ENCODE results near the gene CDKAL1. TPM values are rescaled to one million over a fixed set of nuclear protein-coding genes. Genes with fewer than 3 reads are reported as not detected.

Gene CDKAL1
- total RNA-seq, 1 experiment from 2014 or later = 13.8 TPM

DNA sequence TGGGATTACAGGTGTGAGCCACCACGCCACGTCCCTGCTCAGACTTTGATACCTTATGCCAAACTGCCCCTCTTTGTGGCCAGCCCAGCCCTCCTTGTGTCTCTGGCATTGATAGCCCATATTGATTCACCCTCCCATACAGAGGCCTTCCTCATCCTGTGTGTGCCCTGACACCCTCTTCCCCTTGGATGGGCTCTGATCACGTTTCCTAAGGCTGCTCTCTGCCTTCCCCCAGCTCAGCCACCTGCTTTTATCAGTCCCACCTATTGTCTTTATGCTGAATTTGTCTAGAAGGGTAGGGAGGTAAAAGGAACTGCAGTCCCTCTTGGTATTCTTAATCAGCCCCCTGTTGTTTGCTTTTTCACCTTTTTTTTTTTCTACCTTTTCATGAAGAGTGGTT lies 95.9 kb downstream of the CDKAL1 start:
- no peaks in the 10 kb centered on the region for H3K79me2 ChIP-seq (ENCODE audit: low read length)
- no peak for ATAC-seq
- no peaks in the 10 kb centered on the region for H3K36me3 ChIP-seq (ENCODE audit: low read depth, low read length)
- no peak overlapping the region for H3K27ac ChIP-seq (ENCODE audit: low read length)
- no peaks in the 10 kb centered on the region for H3F3A ChIP-seq (ENCODE audit: low read length, unreplicated experiment)
- no peaks in the 10 kb centered on the region for H3K9me3 ChIP-seq (ENCODE audit: low read length)
- H3K27me3 ChIP-seq (ENCODE audit: low read length) = no peaks in the 10 kb centered on the region
- H3K4me2 ChIP-seq (ENCODE audit: low read length) = no peak overlapping the region
- H3K4me1 ChIP-seq (ENCODE audit: insufficient read depth, low read length) = peaks cover 12% of the 10 kb centered on the region
- no TSS peak for BruUV-seq (replicated peaks)
- no peak for DNase-seq
- H3K4me3 ChIP-seq (ENCODE audit: low read length) = no peak overlapping the region
- ChIA-PET CTCF (no interaction called here), POLR2A (ENCODE audit: unreplicated experiment) (no interaction called here)
- TF ChIP-seq, protein P1, sequence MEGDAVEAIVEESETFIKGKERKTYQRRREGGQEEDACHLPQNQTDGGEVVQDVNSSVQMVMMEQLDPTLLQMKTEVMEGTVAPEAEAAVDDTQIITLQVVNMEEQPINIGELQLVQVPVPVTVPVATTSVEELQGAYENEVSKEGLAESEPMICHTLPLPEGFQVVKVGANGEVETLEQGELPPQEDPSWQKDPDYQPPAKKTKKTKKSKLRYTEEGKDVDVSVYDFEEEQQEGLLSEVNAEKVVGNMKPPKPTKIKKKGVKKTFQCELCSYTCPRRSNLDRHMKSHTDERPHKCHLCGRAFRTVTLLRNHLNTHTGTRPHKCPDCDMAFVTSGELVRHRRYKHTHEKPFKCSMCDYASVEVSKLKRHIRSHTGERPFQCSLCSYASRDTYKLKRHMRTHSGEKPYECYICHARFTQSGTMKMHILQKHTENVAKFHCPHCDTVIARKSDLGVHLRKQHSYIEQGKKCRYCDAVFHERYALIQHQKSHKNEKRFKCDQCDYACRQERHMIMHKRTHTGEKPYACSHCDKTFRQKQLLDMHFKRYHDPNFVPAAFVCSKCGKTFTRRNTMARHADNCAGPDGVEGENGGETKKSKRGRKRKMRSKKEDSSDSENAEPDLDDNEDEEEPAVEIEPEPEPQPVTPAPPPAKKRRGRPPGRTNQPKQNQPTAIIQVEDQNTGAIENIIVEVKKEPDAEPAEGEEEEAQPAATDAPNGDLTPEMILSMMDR (conservative IDR thresholded peaks at IDR 0.05; ENCODE audit: low read depth, low read length) = no peak
- TF ChIP-seq EZH2 (IDR thresholded peaks at IDR 0.05; ENCODE audit: low read length, unreplicated experiment) (no peak), EZH2phosphoT487 (IDR thresholded peaks at IDR 0.05; ENCODE audit: borderline replicate concordance, low read length) (no peak)
- no peaks in the 10 kb centered on the region for H3K9me2 ChIP-seq (replicated peaks; ENCODE audit: low read length)
- intact Hi-C loops (cut with micrococcal nuclease) = no loop called here
- H2AFZ ChIP-seq (ENCODE audit: low read length) = no peak overlapping the region
- no peaks in the 10 kb centered on the region for H4K20me1 ChIP-seq (ENCODE audit: low read length)
- no peak overlapping the region for H3K9ac ChIP-seq (ENCODE audit: low read length)

DNA sequence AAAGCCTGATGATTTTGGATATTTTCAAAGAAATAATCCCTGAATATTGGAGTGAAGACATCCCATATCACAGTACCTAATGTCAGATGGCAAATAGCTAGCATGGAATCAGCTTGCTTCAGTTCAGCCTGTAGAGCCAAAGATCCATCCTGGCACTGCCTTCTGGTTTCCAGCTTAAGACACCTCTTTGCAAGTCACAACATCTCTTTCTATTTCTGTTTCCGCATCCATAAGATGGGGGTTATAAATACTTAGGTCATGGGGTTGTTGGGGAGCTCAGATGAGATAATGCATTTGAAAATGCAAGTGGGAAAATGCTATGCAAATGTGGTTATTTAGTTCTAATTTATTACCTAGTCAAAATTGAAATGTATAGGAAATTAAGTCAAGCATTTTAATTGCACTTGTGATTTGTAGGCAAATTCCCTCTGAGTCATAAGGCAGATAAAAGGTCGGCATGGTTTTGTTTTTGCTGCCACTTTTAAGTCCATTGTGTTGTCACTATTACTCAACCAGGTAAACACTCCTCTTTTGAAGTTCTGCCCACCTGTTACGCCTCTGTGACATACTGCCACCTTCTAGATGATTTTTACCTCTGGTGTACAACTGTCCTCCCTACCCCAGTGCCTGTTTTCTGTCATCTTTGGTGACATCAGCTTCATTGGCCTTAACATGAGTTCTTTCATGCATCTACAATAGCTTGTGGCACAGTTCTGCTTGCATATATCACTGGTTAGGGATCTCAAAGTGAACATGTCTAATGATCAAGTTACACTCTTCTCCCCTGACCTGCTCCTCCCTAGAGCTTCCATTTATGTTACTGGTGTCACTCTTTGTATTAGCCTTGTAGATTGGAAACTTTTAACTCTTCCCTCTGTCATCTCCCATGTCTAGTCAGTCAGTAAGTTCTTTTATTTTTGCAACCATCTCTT lies 96.6 kb downstream of the CDKAL1 start:
- 0 out of 2 replicates have a peak overlapping the region, but pooled peaks have one; percentile 9 for H3K4me2 ChIP-seq (ENCODE audit: low read length)
- H3K9me2 ChIP-seq (replicated peaks; ENCODE audit: low read length) = no peaks in the 10 kb centered on the region
- H3K4me1 ChIP-seq (ENCODE audit: insufficient read depth, low read length) = peaks cover 12% of the 10 kb centered on the region
- H3K79me2 ChIP-seq (ENCODE audit: low read length) = no peaks in the 10 kb centered on the region
- BruUV-seq (replicated peaks) = no TSS peak
- no peak overlapping the region for H2AFZ ChIP-seq (ENCODE audit: low read length)
- no peaks in the 10 kb centered on the region for H4K20me1 ChIP-seq (ENCODE audit: low read length)
- no peaks in the 10 kb centered on the region for H3K27me3 ChIP-seq (ENCODE audit: low read length)
- H3K9me3 ChIP-seq (ENCODE audit: low read length) = no peaks in the 10 kb centered on the region
- H3K27ac ChIP-seq (ENCODE audit: low read length) = no peak overlapping the region
- CTCF ChIA-PET = no interaction called here
- intact Hi-C loops (cut with micrococcal nuclease) = no loop called here
- no peak overlapping the region for H3K9ac ChIP-seq (ENCODE audit: low read length)
- DNase-seq = peak; percentile 57
- no peak for TF ChIP-seq EZH2 (IDR thresholded peaks at IDR 0.05; ENCODE audit: low read length, unreplicated experiment)
- TF ChIP-seq EZH2phosphoT487 (IDR thresholded peaks at IDR 0.05; ENCODE audit: borderline replicate concordance, low read length) = no peak
- TF ChIP-seq, protein P1 (conservative IDR thresholded peaks at IDR 0.05; ENCODE audit: low read depth, low read length) = no peak
- H3K36me3 ChIP-seq (ENCODE audit: low read depth, low read length) = no peaks in the 10 kb centered on the region
- POLR2A ChIA-PET (ENCODE audit: unreplicated experiment) = interaction anchor here (0.6 kb wide), 1 partner anchor 478 kb away, joined by 3 read pairs; no protein-coding TSS in a partner anchor
- peak; percentile 68 for ATAC-seq
- no peak overlapping the region for H3K4me3 ChIP-seq (ENCODE audit: low read length)
- no peaks in the 10 kb centered on the region for H3F3A ChIP-seq (ENCODE audit: low read length, unreplicated experiment)

DNA sequence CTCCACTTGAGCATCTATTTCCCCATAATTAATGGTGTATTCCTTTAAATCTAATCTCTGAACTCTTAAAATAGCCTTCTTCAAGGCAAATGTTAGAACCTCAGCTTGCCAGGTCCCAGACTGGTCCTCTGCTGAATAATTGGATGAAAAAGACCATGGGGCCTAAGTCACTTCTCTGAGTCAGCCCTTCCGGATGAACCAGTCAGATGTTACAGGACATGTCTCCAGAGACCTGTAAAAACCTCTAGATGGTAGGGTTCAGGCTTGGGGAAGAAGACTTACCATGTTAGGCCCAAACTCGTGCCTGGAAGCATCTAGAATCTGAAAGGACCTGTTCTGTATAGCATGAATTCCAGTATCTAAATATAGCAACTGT lies 97.3 kb downstream of the CDKAL1 start:
- no peak overlapping the region for H2AFZ ChIP-seq (ENCODE audit: low read length)
- intact Hi-C loops (cut with micrococcal nuclease) = no loop called here
- no peak overlapping the region for H3K27ac ChIP-seq (ENCODE audit: low read length)
- ChIA-PET POLR2A (ENCODE audit: unreplicated experiment) (no interaction called here), CTCF (no interaction called here)
- no peaks in the 10 kb centered on the region for H3K79me2 ChIP-seq (ENCODE audit: low read length)
- no TSS peak for BruUV-seq (replicated peaks)
- ATAC-seq (no peak), DNase-seq (no peak)
- H3K4me1 ChIP-seq (ENCODE audit: insufficient read depth, low read length) = peaks cover 12% of the 10 kb centered on the region
- H3K4me2 ChIP-seq (ENCODE audit: low read length) = no peak overlapping the region
- H3K9ac ChIP-seq (ENCODE audit: low read length) = no peak overlapping the region
- no peaks in the 10 kb centered on the region for H3K9me3 ChIP-seq (ENCODE audit: low read length)
- no peaks in the 10 kb centered on the region for H3K27me3 ChIP-seq (ENCODE audit: low read length)
- no peaks in the 10 kb centered on the region for H3K9me2 ChIP-seq (replicated peaks; ENCODE audit: low read length)
- no peaks in the 10 kb centered on the region for H4K20me1 ChIP-seq (ENCODE audit: low read length)
- no peaks in the 10 kb centered on the region for H3F3A ChIP-seq (ENCODE audit: low read length, unreplicated experiment)
- no peak overlapping the region for H3K4me3 ChIP-seq (ENCODE audit: low read length)
- TF ChIP-seq EZH2 (IDR thresholded peaks at IDR 0.05; ENCODE audit: low read length, unreplicated experiment) (no peak), EZH2phosphoT487 (IDR thresholded peaks at IDR 0.05; ENCODE audit: borderline replicate concordance, low read length) (no peak)
- TF ChIP-seq, protein P1 (conservative IDR thresholded peaks at IDR 0.05; ENCODE audit: low read depth, low read length) = no peak
- no peaks in the 10 kb centered on the region for H3K36me3 ChIP-seq (ENCODE audit: low read depth, low read length)
